H9 (cell line): ENCODE data around the gene LAMA3. TPM values are rescaled to one million over a fixed set of nuclear protein-coding genes. Genes with fewer than 3 reads are reported as not detected.

Source experiments
- DNase-seq: peaks from one replicate; pipeline ENCODE4 v3.0.0-alpha.2; 2017
- H2AFZ ChIP-seq: one replicate; pipeline ENCODE4 v1.6.1; 2013; ENCODE audit warnings: mild to moderate bottlenecking, low read length, control low read depth, moderate library complexity
- H2AK5ac ChIP-seq: 2 replicates; pipeline ENCODE4 v1.6.1; 2013; ENCODE audit warnings: low read length, control low read depth, mixed read lengths; ENCODE audit not compliant: insufficient read length
- H2BK120ac ChIP-seq: one replicate; pipeline ENCODE4 v1.6.1; 2013; ENCODE audit warnings: low read depth, mild to moderate bottlenecking, low read length, control low read depth, inconsistent platforms; ENCODE audit not compliant: poor library complexity, severe bottlenecking
- H2BK12ac ChIP-seq: 2 replicates; pipeline ENCODE4 v1.6.1; 2013; ENCODE audit warnings: low read length, control low read depth, mixed read lengths, low read depth; ENCODE audit not compliant: insufficient read length
- H2BK15ac ChIP-seq: 2 replicates; pipeline ENCODE4 v1.6.1; 2013; ENCODE audit warnings: low read depth, low read length, control low read depth
- H2BK20ac ChIP-seq: one replicate; pipeline ENCODE4 v1.6.1; 2013; ENCODE audit warnings: low read depth, mild to moderate bottlenecking, low read length, control low read depth, inconsistent platforms; ENCODE audit not compliant: poor library complexity, severe bottlenecking
- H2BK5ac ChIP-seq: 2 replicates; pipeline ENCODE4 v1.6.1; 2013; ENCODE audit warnings: low read length, control low read depth, mixed read lengths; ENCODE audit not compliant: insufficient read length
- H3K14ac ChIP-seq: 2 replicates; pipeline ENCODE4 v1.6.1; 2013; ENCODE audit warnings: low read length, control low read depth; ENCODE audit not compliant: insufficient read depth
- H3K18ac ChIP-seq: 2 replicates; pipeline ENCODE4 v1.6.1; 2013; ENCODE audit warnings: low read depth, mild to moderate bottlenecking, mixed read lengths, low read length, control low read depth; ENCODE audit not compliant: insufficient read length
- H3K23ac ChIP-seq: 2 replicates; pipeline ENCODE4 v1.6.1; 2013; ENCODE audit warnings: low read length, control low read depth, mixed read lengths, low read depth; ENCODE audit not compliant: insufficient read length
- H3K23me2 ChIP-seq: 2 replicates; pipeline ENCODE4 v1.6.1; 2013; ENCODE audit warnings: low read depth, mild to moderate bottlenecking, mixed read lengths, low read length, control low read depth; ENCODE audit not compliant: insufficient read length, poor library complexity, severe bottlenecking
- H3K27ac ChIP-seq: 2 replicates; pipeline ENCODE4 v1.5.1; 2013; ENCODE audit warnings: low read length, control low read depth, mixed read lengths, low read depth; ENCODE audit not compliant: insufficient read length
- H3K27me3 ChIP-seq: 2 replicates; pipeline ENCODE4 v1.6.1; 2013; ENCODE audit warnings: low read length, control low read depth, inconsistent platforms; ENCODE audit not compliant: insufficient read depth
- H3K4ac ChIP-seq: 2 replicates; pipeline ENCODE4 v1.6.1; 2013; ENCODE audit warnings: low read depth, mild to moderate bottlenecking, control low read depth, inconsistent platforms, low read length, moderate library complexity
- H3K4me1 ChIP-seq: 2 replicates; pipeline ENCODE4 v1.6.1; 2013; ENCODE audit warnings: low read length, control low read depth, inconsistent platforms; ENCODE audit not compliant: insufficient read depth
- H3K4me2 ChIP-seq: 2 replicates; pipeline ENCODE4 v1.6.1; 2013; ENCODE audit warnings: low read length, control low read depth, mixed read lengths; ENCODE audit not compliant: insufficient read length, insufficient read depth
- H3K56ac ChIP-seq: 2 replicates; pipeline ENCODE4 v1.6.1; 2013; ENCODE audit warnings: low read depth, mild to moderate bottlenecking, mixed read lengths, low read length, control low read depth; ENCODE audit not compliant: insufficient read length
- H3K79me1 ChIP-seq: 2 replicates; pipeline ENCODE4 v1.6.1; 2013; ENCODE audit warnings: low read depth, mild to moderate bottlenecking, moderate library complexity, low read length, control low read depth, inconsistent platforms; ENCODE audit not compliant: insufficient read depth, poor library complexity, severe bottlenecking
- H3K79me2 ChIP-seq: 2 replicates; pipeline ENCODE4 v1.6.1; 2013; ENCODE audit warnings: low read length, control low read depth, inconsistent platforms; ENCODE audit not compliant: insufficient read depth
- H3K9ac ChIP-seq: 2 replicates; pipeline ENCODE4 v1.6.1; 2013; ENCODE audit warnings: low read length, control low read depth, mixed read lengths; ENCODE audit not compliant: insufficient read length; ENCODE audit errors: extremely low read depth
- H3K9me3 ChIP-seq: one replicate; pipeline ENCODE4 v1.6.1; 2013; ENCODE audit warnings: low read depth, low read length, inconsistent platforms; ENCODE audit not compliant: control insufficient read depth
- H3T11ph ChIP-seq: one replicate; pipeline ENCODE4 v1.6.1; 2013; ENCODE audit warnings: mild to moderate bottlenecking, low read length, control low read depth, inconsistent platforms
- H4K20me1 ChIP-seq: one replicate; pipeline ENCODE4 v1.6.1; 2013; ENCODE audit not compliant: control insufficient read depth, insufficient read length, insufficient read depth
- H4K5ac ChIP-seq: 2 replicates; pipeline ENCODE4 v1.6.1; 2013; ENCODE audit warnings: low read depth, mild to moderate bottlenecking, mixed read lengths, low read length, control low read depth; ENCODE audit not compliant: insufficient read length
- H4K8ac ChIP-seq: replicated peaks from 2 replicates; pipeline ENCODE4 v1.6.1; 2013; ENCODE audit warnings: low read length, control low read depth, mixed read lengths, low read depth; ENCODE audit not compliant: insufficient read length
- H4K91ac ChIP-seq: 2 replicates; pipeline ENCODE4 v1.6.1; 2013; ENCODE audit warnings: low read depth, mild to moderate bottlenecking, moderate library complexity, mixed read lengths, low read length, control low read depth; ENCODE audit not compliant: insufficient read length
- H3K27ac Mint-ChIP-seq, 3 experiments: 2 replicates in 2 of 3; 3 replicates in 1 of 3; pipeline ENCODE4 v1.8.0; 2020 to 2021; ENCODE audit warnings: mixed read lengths in 3 of 3, mild to moderate bottlenecking in 1 of 3, moderate library complexity in 1 of 3
- H3K27me3 Mint-ChIP-seq: 2 replicates; pipeline ENCODE4 v1.8.0; 2021; ENCODE audit warnings: low read depth, mild to moderate bottlenecking, moderate library complexity, mixed read lengths
- H3K36me3 Mint-ChIP-seq, 3 experiments: 2 replicates in 2 of 3; 3 replicates in 1 of 3; pipeline ENCODE4 v1.8.0; 2020 to 2021; ENCODE audit warnings: low read depth in 3 of 3, mixed read lengths in 3 of 3; ENCODE audit not compliant: insufficient read depth in 1 of 3
- H3K4me1 Mint-ChIP-seq, 2 experiments: 2 replicates each; pipeline ENCODE4 v1.8.0; 2020; ENCODE audit warnings: mixed read lengths in 2 of 2
- H3K4me3 Mint-ChIP-seq, 2 experiments: 2 replicates in 1 of 2; 3 replicates in 1 of 2; pipeline ENCODE4 v1.8.0; 2020 to 2021; ENCODE audit warnings: mild to moderate bottlenecking in 2 of 2, mixed read lengths in 2 of 2, moderate library complexity in 1 of 2
- H3K9me3 Mint-ChIP-seq, 2 experiments: 2 replicates in 1 of 2; 3 replicates in 1 of 2; pipeline ENCODE4 v1.8.0; 2020; ENCODE audit warnings: mild to moderate bottlenecking in 2 of 2, mixed read lengths in 2 of 2, moderate library complexity in 1 of 2
- WGBS: extraction: QIAGEN DNeasy Blood & Tissue Kit; methylation state at CpG from one replicate; pipeline ENCODE4 v1.1.7; 2013; ENCODE audit warnings: missing lambda C conversion rate, low lambda C conversion rate, mixed read lengths; ENCODE audit not compliant: insufficient read length; ENCODE audit errors: extremely low coverage; 5-methylcytosine and 5-hydroxymethylcytosine counted together
- total RNA-seq: library from RNA; stranded (reverse); gene quantifications from 2 replicates; pipeline ENCODE4 v1.2.1, GENCODE V29; 2021
- TF ChIP-seq, protein P1 (sequence below): fragments of 200-600 bp; sonication (generic); conservative IDR thresholded peaks from 3 replicates; pipeline ENCODE4 v1.8.0; 2021; ENCODE audit warnings: antibody characterized with exemption, mild to moderate bottlenecking

Gene LAMA3
- total RNA-seq, 1 experiment from 2014 or later = 0.33 TPM

DNA sequence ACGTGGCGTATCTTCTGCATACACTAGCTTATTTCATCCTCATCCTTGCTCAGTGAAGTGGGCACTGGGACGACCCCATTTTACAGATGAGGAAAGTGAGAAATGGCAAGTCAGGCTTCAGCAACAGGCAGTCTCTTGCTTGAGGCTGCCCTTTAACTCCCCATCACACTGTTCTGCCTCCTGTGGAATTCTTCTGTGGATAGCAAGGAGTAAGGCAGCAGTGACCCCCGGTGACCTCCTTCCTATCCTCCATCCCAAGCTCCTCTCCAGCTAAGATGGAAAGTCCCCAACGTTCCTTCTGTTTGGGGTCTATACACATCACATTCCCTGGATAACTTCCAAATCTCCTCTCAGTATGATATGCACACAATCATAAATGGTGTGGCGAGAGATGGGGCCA is 37.0 kb upstream of the LAMA3 start:
- Histone ChIP-seq H2BK15ac (no peak overlapping the region), H2BK120ac (no peak overlapping the region), H4K5ac (no peak overlapping the region), H3K9me3 (no peaks in the 10 kb centered on the region), H3K79me1 (no peaks in the 10 kb centered on the region), H3K18ac (no peak overlapping the region), H2AK5ac (no peak overlapping the region), H3K27ac (no peak overlapping the region), H3K79me2 (no peaks in the 10 kb centered on the region), H3K23ac (no peak overlapping the region), H3T11ph (no peak overlapping the region), H3K4me1 (no peaks in the 10 kb centered on the region; the same call in 1 of the 2 replicates), H3K4ac (no peak overlapping the region), H4K91ac (no peak overlapping the region), H3K9ac (no peak overlapping the region), H2BK12ac (no peak overlapping the region), H2AFZ (no peak overlapping the region), H4K8ac (no peak overlapping the region), H3K23me2 (no peaks in the 10 kb centered on the region), H3K27me3 (no peaks in the 10 kb centered on the region), H3K4me2 (no peak overlapping the region), H2BK20ac (no peak overlapping the region), H4K20me1 (no peaks in the 10 kb centered on the region), H3K14ac (no peak overlapping the region), H2BK5ac (no peak overlapping the region), H3K56ac (no peak overlapping the region)
- H3K9me3 Mint-ChIP-seq = no peaks in the 10 kb centered on the region
- H3K27me3 Mint-ChIP-seq = no peaks in the 10 kb centered on the region; the same call in 1 of the 2 replicates
- TF ChIP-seq, protein P1, sequence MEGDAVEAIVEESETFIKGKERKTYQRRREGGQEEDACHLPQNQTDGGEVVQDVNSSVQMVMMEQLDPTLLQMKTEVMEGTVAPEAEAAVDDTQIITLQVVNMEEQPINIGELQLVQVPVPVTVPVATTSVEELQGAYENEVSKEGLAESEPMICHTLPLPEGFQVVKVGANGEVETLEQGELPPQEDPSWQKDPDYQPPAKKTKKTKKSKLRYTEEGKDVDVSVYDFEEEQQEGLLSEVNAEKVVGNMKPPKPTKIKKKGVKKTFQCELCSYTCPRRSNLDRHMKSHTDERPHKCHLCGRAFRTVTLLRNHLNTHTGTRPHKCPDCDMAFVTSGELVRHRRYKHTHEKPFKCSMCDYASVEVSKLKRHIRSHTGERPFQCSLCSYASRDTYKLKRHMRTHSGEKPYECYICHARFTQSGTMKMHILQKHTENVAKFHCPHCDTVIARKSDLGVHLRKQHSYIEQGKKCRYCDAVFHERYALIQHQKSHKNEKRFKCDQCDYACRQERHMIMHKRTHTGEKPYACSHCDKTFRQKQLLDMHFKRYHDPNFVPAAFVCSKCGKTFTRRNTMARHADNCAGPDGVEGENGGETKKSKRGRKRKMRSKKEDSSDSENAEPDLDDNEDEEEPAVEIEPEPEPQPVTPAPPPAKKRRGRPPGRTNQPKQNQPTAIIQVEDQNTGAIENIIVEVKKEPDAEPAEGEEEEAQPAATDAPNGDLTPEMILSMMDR = no peak
- WGBS = no CpG with 5 or more reads among the region's 6 CpGs
- DNase-seq = no peak
- H3K36me3 Mint-ChIP-seq = no peaks in the 10 kb centered on the region
- peaks cover 17 to 23% of the 10 kb centered on the region in 2 experiments for H3K4me1 Mint-ChIP-seq
- H3K27ac Mint-ChIP-seq = no peak overlapping the region
- no peak overlapping the region for H3K4me3 Mint-ChIP-seq
